Dedifferentiated amniotic fluid mesenchymal stem cell (primary cell): ENCODE results near the gene IDS.
"Not testable (repeated sequence)": the region's sequence is repeated elsewhere in the genome, so short reads cannot be mapped to it uniquely, and the experiment has no call there.

Experiments
- DNase-seq: peaks from one replicate; pipeline ENCODE4 v3.0.0-alpha.2; 2016; ENCODE audit errors: extremely low spot score

Gene IDS

GRCh38 chrX:149526318-149527033 is 21.4 kb upstream of the IDS start:
- DNase-seq = not testable (repeated sequence)

DNA sequence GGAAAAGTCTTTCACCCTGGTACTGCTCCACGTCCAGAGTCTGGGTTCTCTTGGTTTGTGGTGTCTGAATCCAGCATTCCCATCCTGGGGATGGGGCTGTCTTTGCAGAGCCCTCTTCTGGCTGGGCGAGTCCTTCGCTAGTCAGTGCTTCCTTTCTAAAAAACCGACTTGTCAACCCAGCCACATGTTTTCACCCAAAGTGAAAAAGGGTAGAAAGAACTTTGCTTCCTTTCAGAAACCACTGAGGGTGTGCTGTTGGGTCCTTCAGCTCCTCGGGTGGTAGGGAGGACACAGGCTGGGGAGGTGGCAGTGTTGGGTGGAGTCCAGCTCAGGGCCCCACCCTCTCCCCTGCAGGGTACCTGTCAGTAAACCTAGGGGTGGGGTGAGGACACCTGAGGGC is 20.8 kb upstream of the IDS start:
- DNase-seq = not testable (repeated sequence)

DNA sequence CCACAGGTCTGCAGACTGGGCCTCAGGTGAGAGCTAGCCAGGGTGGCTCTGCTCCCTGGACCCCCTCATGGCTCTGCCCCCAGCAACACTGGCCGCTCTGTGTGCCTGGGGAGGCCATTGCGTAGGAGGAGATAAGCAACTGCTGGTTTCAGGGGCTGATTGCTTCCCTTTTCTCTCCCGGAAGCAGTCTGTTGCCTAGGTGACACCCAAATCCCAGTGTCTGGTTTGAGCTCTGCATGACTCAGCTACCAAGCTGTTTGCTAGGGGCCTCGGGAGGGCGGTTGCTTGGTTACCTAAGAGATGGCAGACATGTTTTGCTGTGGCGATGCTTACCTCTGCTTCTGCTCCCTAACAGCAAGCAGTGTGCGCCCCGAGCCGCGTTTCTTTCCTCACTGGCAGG is 20.3 kb upstream of the IDS start:
- not testable (repeated sequence) for DNase-seq

- no peak for DNase-seq
Observed at GRCh38 chrX:149522916-149523315, 17.8 kb upstream of the IDS start.

GRCh38 chrX:149521438-149521837 is 16.3 kb upstream of the IDS start:
- DNase-seq = no peak

- DNase-seq = not testable (repeated sequence)
Observed at GRCh38 chrX:149520636-149521277, 15.7 kb upstream of the IDS start.

GRCh38 chrX:149518236-149518635 is 13.1 kb upstream of the IDS start:
- DNase-seq = no peak

DNA sequence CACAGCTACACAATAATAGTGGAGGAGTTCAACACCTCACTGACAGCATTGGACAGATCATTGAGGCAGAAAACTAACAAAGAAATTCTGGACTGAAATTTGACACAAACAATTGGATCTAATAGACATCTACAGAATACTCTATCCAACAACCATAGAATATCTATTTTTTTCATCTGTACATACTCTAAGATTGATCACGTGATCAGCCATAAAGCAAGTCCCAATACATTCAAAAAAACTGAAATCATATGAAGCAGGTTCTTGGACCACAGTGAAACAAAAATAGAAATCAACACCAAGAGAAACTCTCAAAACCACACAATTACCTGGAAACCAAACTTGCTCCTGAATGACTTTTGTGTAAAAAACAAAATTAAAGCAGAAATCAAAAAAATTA is 12.2 kb upstream of the IDS start:
- DNase-seq = no peak

DNA sequence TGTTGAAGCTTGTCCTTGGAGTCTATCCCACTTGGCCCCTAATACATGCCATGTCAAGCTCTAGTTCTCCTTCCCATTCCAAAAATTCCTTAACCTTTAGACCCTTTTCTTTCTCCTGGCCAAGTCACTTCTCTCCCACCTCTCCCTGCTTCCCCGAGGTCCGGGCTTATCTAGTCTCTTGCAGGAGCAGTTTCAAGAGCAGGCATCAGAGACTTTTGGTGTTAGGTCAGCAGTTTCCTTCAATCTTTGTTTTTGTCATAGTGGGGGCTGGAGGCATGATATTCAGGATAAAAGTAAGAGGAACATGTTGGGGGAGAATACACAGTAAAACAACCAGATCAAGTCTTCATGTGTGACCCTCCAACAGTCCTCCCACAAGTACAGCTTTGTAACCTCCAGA is 11.5 kb upstream of the IDS start:
- DNase-seq = no peak

DNA sequence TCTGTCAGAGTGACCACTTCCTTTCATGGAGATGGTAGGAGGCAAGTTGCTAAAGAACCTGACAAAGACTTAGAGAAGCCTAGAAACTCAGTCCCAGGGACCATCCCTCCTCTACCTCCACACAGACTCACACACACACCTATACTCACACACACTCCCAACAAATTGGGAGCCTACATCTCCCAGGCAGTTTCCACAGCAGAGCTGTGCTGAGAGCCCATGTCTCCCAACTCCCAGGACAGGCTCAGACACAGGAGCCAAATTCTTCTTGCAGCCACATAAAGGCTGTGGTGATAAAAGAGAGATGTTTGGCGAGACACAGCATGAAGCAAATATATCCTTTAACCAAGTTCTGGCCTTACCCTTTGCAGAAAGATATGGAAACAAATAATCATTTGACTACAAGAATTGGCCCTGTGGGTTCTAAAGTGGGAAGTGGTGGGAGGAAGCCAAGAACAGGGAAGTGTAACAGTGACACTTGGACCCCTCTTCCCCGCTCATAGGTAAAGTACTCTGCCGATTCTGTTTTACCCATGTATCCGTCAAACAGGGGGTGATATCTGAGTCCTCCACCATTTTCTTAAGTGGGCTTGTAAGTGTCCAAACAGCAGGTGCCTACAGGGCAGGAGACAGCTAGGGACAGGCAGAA is 11.0 kb upstream of the IDS start:
- DNase-seq = no peak

GRCh38 chrX:149513825-149514428 is 8.8 kb upstream of the IDS start:
- no peak for DNase-seq

DNA sequence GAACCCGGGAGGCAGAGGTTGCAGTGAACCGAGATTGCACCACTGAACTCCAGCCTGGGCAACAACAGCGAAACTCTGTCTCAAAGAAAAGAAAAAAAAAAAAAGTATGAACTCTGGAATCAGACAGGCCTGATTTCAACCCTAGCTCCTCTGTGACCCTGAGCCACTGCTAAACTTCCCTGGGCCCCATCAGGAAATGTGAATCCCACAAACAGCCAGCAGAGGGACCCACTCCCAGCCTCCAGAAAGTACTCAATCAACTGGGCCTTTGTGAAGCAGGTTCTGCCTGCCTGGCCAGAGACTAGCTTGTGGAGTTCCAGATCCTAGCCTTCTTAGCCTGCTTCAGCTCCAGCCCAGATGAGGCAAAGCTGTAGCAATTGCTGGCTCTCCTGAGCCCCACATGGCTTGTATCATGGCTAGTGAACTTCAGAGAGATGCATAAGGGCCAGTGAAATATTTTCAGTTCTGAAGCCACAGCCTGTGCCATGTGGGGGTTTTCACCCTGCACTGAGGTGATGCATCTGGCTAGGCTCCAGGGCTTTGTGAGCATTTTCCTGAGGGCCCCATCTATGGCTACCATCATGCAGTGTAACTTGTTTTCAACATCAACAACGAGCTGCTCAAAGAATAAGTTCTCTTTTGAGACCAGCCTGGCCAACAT is 7.2 kb upstream of the IDS start:
- no peak for DNase-seq

- DNase-seq = no peak
Observed at GRCh38 chrX:149511081-149511480, 6.0 kb upstream of the IDS start.

GRCh38 chrX:149510386-149510785 is 5.3 kb upstream of the IDS start:
- no peak for DNase-seq

DNA sequence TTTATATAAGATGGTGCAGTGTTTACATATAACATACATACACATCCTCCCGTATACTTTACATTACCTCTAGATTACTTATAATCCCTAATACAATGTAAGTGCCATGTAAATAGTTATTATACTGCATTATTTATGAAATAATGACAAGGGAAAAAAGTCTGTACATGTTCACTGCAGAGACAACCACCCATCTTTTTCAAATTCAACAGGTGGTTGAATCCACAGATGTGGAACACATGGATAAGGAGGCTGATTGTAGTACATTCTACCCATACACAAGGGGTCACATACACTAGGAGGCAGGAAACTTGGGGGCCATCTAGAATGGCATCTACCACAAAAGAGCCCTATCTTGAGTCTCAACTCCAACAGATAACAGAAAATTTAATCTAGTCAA is 3.4 kb upstream of the IDS start:
- DNase-seq = no peak

DNA sequence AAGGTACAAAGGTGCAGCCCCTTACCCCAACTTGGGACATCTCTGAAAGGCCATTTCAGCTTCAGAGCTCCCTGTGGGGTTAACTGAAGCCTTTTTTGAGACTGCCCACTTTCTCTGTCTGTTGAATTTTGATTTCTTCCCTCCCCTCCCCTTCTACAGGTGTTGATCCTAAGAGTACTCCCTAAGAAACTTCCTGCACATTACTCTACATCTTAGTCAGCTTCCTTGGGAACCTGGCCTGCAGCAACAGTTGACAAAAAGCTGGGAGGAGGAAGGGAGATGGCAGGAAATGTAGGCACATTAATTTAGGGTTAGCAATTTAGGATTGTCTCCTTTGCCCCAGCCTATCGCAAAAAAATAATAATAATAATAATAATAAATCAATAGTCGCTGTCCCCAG is 1.2 kb upstream of the IDS start:
- no peak for DNase-seq

- DNase-seq = no peak
Observed at GRCh38 chrX:149505671-149506070, 565 bp upstream of the IDS start.

- DNase-seq = peak; percentile 22
Observed at GRCh38 chrX:149504226-149504914, 736 bp downstream of the IDS start.

- peak; percentile 15 for DNase-seq
Observed at GRCh38 chrX:149503446-149503845, 1.7 kb downstream of the IDS start.

- not testable (repeated sequence) for DNase-seq
Observed at GRCh38 chrX:149502923-149503322, 2.2 kb downstream of the IDS start.

GRCh38 chrX:149499766-149500165 is 5.3 kb downstream of the IDS start:
- no peak for DNase-seq

GRCh38 chrX:149498767-149499166 is 6.3 kb downstream of the IDS start:
- DNase-seq = no peak
